HG02840 (cell line): ENCODE measurements around the gene MYADM.

Experiments
- ATAC-seq: cut with Tn5 transposase; IDR thresholded peaks from one replicate; pipeline ENCODE4 v1.9.1; 2021; ENCODE audit warnings: mild to moderate bottlenecking, moderate library complexity, moderate number of reproducible peaks; ENCODE audit not compliant: unreplicated experiment, low FRiP score

The MYADM gene

DNA sequence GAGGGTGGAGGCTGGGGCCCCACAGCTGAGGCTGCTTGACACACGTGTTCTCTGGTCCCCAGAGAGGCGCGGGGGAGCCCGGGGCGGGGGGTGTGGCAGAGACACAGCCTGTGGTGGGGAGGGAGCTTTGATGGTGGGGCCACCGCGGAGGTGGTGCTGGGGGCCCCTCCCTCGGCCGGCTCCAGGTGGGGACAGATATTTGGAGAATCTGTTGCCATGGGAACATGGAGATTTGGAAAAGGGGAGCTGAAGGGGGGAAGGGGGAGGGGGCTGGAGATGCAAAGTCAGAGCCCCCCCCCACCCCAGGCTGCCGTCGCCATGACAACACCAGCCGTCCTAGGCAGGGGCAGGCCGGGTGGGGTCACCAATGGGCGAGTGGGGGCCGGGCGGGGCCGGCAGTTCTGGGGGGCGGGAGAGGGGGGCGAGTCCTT, 15.6 kb downstream of the MYADM start:
- no peak for ATAC-seq

- no peak for ATAC-seq
These were observed 16.1 kb downstream of the MYADM start for GRCh38 chr19:53883741-53884140.

- no peak for ATAC-seq
These were observed 16.6 kb downstream of the MYADM start for GRCh38 chr19:53884256-53884655.

DNA sequence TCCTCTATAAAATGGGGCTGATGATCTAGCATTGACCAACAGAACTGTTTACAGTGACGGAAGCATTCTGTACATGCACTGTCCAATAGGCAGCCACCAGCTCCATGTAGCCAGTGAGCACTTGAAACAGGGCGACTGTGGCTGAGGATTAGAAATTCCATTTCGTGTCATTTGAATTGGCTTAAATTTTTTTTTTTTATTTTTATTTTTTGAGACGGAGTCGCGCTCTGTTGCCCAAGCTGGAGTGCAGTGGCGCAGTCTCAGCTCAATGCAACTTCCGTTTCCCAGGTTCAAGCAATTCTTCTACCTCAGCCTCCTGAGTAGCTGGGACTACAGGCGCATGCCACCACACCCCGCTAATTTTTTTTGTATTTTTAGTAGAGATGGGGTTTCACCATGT, 17.4 kb downstream of the MYADM start:
- ATAC-seq = no peak

DNA sequence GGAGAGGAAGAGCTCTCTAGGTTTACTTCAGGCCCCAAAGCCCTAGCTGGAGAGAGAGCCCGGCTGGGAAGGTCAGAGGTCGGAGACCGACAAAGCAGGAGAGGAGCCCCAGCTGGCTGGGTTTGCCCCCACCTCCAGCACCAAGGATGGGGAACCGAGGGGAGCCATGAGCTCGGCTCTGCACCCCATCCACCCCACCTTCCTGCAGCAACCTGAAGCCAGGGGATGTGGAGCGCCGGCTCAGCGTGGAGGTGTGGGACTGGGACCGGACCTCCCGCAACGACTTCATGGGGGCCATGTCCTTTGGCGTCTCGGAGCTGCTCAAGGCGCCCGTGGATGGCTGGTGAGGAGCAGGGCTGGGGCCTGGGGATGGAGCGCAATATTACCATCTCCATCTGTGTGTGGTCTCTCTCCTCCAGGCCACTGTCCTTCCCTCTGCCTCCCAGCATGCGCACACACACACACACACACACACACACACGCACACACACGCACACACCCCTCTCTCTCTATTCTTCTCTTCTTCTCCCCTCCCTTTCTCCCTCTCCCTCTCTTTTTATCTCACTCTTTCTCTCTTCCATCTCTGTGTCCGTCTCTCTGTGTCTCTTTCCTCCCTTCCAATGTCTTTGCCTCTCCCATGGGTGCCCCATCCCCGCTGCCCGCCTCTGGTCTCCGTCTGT, 24.8 kb downstream of the MYADM start:
- ATAC-seq = no peak

- no peak for ATAC-seq
These were observed 25.3 kb downstream of the MYADM start for GRCh38 chr19:53892981-53893325.

DNA sequence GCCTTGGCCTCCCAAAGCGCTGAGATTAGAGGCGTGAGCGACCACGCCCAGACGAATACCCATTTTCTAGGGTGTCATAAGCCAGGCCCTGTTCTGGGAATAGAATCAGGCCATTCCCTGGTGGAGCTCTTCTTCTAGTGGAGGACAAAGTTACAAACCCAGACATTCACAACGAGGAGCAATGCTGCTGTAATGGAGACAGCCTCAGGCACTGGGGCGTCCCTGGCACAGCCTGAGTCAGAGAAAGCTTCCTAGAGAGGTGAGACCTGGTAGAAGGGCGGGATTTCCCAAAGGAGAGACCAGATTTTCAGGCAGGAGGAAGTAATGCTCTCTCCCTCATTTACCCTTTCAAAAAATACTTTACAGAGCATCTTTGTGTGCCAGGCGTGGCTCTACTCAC, 27.0 kb downstream of the MYADM start:
- ATAC-seq = no peak

DNA sequence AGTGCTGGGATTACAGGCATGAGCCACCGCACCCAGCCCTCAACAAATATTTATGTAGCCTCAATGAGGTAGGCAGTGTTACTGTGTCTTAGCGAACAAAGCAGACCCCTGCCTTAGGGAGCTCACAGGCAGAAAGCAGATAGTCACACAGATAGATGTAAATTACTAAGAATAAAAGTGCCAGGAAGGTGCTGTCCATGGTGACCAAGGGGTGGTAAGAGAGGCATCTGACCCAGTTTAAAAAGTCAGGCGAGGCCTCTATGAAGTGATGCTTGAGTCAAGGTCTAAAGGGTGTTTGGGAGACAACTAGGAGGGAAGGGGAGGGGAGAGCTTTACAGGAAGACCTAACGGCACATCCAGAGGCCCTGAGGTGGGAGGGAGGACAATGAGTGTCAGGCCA, 29.0 kb downstream of the MYADM start:
- ATAC-seq = no peak

DNA sequence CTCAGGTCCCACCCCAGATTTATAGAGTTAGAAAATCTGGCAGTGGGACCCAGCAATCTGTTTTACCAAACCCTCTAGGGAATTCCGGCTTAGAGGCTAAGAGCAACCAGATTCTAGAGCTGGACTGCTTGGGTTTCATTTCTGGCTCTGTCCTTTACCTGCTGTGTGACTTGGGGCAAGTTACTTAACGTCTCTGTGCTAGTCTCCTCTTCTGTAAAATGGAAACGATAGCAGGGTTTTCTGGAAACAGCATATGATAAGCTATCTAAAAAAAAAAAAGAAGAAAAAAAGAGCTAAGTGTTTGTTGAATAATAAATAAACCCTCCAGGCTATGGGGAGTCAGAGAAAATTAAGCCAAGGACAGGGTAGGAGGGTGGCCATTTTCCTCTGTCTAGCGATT, 29.8 kb downstream of the MYADM start:
- ATAC-seq = no peak

DNA sequence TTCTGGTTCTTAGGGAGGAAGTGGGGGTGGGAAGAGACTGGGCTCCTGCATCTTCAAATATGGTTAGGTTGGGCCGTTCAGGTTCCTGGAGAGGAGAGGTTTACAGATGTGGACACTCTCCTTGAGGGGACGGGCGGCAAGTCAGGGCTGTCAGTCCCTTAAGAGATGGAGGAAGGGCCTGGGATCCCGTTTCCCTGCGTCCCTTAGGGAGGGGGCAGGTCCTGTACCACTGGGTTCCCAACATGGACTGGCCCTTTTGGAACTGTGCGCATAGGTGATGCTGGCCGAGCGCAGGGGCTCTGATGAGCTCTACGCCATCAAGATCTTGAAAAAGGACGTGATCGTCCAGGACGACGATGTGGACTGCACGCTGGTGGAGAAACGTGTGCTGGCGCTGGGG, 30.5 kb downstream of the MYADM start:
- ATAC-seq = no peak

DNA sequence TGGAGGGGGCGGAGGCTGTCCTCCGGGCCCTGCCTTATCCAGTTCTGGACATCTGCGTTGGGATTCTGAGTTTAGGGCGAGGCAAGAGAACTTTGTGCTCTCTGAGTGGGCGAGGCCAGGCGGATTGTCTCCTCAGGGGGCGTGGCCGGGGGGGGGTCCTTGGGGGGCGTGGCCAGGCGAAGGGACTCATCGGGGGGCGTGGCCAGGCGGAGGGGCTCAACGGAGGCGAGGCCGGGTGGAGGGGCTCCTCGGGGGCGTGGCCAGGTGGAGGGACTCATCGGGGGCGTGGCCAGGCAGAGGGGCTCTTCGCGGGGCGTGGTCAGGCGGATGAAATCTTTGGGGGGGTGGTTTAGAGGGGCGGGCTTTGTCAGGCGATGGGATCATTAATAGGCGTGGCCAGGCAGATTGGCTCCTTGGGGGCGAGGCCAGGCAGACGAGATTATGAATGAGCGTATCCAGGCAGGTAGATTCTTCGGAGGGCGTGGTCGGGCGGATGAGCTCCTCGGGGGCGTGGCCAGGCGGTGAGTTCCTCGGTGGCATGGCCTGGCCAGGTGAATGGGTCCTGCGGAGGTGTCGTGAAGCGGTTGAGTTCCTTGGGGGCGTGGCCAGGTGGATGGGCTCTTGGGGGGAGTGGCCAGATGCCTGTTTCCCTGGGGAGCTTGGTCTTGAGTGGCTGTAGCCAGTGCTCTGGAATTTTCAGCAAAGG, 31.1 kb downstream of the MYADM start:
- no peak for ATAC-seq

DNA sequence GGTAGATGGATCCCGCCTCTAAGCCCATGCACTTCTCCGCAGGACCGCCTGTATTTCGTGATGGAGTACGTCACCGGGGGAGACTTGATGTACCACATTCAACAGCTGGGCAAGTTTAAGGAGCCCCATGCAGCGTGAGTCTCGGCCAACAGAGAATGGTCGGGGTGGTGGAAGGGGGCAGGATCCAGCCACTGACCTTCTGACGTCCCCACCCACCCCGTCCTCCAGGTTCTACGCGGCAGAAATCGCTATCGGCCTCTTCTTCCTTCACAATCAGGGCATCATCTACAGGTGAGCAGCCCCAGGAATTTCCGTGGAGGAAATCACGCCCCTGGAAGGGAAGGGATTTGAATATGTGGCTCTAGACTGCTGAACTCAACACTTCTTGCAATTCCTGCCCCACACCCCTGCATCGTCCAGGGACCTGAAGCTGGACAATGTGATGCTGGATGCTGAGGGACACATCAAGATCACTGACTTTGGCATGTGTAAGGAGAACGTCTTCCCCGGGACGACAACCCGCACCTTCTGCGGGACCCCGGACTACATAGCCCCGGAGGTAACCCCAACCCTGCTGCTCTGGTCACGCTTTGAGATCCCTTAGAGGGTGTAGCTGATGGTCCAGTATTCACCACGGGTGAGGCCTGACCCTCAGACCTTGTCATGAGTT, 32.6 kb downstream of the MYADM start:
- no peak for ATAC-seq

DNA sequence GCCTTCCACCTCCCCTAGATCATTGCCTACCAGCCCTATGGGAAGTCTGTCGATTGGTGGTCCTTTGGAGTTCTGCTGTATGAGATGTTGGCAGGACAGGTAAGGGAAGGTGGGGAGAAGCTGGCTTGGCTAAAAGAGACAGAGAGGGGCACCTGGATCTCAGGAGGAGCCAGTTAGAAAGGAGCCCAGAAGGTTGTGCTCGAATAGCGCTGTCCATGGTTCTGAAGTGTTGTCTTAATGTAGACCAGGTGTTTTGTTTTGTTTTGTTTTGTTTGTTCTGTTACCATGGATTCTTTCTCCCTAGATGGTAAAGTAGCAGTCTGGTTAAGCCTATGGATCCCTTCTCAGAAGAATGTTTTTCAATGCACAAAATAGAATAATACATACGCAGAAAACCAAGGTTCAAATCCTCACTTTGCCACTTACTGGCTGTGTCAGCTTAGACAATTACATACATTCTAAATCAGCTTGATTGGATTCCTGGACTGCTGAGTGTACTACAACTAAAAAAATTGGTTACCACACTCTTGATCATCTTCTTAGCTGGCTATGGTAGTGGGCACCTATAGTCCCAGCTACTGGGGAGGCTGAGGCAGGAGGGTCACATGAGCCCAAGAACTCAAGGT, 35.5 kb downstream of the MYADM start:
- no peak for ATAC-seq

GRCh38 chr19:53904909-53905308, 37.2 kb downstream of the MYADM start:
- no peak for ATAC-seq

- ATAC-seq = no peak
These were observed 38.1 kb downstream of the MYADM start for GRCh38 chr19:53905787-53906186.

- ATAC-seq = no peak
These were observed 38.8 kb downstream of the MYADM start for GRCh38 chr19:53906211-53907192.

DNA sequence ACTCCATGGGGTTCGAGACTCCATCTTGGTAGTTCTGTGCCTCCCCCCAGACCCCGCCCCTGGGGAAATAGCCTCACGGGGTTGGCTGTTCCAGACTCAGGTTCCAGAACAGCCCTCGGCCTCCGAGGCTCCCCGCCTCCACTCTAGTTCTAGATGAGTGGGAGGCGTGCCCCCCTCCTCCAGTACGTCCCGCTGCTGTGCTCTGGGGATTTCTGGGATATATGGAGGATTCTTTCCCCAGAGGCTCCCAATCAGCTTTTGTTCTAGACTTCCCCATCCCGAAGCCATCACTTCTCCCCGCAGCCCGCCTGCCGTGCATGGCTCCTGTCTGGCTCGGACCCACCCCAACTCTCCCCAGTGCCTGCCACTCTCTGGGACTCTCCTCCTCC, 39.5 kb downstream of the MYADM start:
- ATAC-seq = no peak

GRCh38 chr19:53907690-53908089, 40.0 kb downstream of the MYADM start:
- no peak for ATAC-seq

GRCh38 chr19:53908106-53908934, 40.6 kb downstream of the MYADM start:
- ATAC-seq = no peak
